Sigmoid colon (tissue), 3 donors: ENCODE measurements around the gene RACGAP1.

Experiments used
- CTCF ChIP-seq, 4 experiments: fragments of 450-650 bp in 3 of 4; fragments of 200-600 bp in 1 of 4; IDR thresholded peaks; one replicate each; pipeline ENCODE4 v1.5.1; 2016 to 2019; ENCODE audit warnings: antibody characterized with exemption in 4 of 4, mild to moderate bottlenecking in 3 of 4, moderate library complexity in 2 of 4
- POLR2A ChIP-seq, 2 donors: fragments of 450-650 bp; IDR thresholded peaks; one replicate each; pipeline ENCODE4 v1.6.1; 2016; ENCODE audit warnings: antibody characterized with exemption in 2 of 2, mild to moderate bottlenecking in 2 of 2, moderate library complexity in 2 of 2

GRCh38 chr12:50043854-50044253 is 18.6 kb upstream of the RACGAP1 start:
- no peak for TF ChIP-seq CTCF (IDR thresholded peaks at IDR 0.05)
- no peak for TF ChIP-seq POLR2A (IDR thresholded peaks at IDR 0.05)
